HG02943 (cell line): Measurements from ENCODE around the gene TULP4.
A peak's percentile ranks its signal among the peaks of the same experiment; 100 is the strongest.
"Not testable (repeated sequence)": the region's sequence is repeated elsewhere in the genome, so short reads cannot be mapped to it uniquely, and the experiment has no call there.

Experiments used
- ATAC-seq: cut with Tn5 transposase; IDR thresholded peaks from one replicate; pipeline ENCODE4 v1.9.1; 2021; ENCODE audit warnings: mild to moderate bottlenecking, low read depth, moderate library complexity; ENCODE audit not compliant: unreplicated experiment

TULP4 gene

DNA sequence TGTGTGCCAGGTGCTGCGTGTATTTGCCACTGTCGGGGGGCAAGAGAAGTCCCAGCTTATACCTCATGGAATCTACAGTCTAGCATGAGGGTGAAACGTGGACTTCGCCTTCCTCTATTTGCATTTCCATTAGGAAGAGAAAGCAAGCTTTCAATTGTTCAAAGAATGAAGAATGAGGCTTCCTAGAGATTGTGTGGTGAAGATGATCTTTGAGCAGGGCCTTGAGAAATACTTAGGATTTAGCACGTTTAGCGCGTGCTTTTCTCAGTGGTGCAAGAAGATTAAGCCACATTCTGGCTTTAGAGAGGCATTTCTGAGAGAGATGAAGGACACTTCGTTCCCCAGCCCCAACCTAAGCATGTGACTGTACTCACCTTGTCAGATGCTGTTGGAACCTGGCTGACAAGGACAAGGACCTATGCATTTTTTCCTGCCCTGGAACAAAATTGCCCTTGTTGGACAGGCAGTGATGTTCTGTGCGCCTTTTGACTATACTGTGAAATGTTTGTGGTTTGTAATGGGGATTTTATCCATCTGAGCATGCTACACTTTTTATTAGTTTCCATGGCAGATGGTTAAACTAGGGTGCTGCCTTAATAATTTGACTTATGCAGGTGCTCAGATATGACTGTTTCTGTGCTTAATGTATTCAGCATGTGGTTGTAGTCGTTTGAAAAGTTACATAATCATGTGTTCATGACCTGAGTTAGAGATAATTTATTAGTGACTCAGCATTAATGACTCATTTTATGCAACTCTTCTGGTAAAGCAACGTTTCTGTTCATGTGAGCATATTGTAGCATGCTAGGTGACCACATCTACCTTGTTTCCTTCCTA, 10.7 kb downstream of the TULP4 start:
- ATAC-seq = peak; percentile 72

- ATAC-seq = peak; percentile 27
Observed at GRCh38 chr6:158323561-158323958, 11.3 kb downstream of the TULP4 start.

GRCh38 chr6:158324136-158324535, 11.9 kb downstream of the TULP4 start:
- ATAC-seq = no peak

DNA sequence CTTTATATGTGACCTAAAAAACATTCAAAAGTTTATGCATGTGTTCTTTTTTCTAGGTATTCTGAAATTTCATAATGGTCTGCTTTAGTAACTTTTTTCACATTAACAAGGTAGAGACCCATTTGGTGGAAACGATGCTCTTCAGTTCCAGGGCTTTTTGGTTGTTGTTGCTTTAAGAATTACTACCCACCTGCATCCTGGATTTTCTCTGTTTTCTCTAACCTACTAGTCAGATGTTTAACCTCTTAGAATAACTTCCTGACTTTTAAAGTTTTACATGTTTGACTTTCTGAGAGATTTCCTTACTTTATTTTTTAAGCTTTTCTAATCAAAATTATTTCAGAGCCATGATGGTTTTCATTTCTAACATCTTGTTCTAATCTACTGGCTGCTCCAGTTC, 14.9 kb downstream of the TULP4 start:
- no peak for ATAC-seq

DNA sequence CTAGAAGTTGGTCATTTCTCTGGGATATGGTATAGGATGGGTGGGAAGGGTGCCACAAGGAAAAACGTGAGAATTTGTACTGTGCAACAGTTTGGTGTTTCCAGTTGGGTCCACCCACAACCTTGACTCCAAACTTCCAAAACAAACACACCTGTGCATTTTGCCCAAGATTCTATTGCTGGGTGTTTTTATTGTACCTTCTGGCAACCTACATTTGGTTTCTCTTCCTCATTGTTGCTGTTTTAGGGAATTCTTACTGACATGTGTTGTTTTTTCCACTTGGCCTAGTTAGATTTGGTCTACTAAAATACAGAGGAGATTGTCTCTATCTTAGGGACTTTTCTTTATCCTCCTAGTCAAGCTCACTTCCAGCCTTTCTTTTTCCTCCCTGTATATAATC, 16.7 kb downstream of the TULP4 start:
- ATAC-seq = no peak

DNA sequence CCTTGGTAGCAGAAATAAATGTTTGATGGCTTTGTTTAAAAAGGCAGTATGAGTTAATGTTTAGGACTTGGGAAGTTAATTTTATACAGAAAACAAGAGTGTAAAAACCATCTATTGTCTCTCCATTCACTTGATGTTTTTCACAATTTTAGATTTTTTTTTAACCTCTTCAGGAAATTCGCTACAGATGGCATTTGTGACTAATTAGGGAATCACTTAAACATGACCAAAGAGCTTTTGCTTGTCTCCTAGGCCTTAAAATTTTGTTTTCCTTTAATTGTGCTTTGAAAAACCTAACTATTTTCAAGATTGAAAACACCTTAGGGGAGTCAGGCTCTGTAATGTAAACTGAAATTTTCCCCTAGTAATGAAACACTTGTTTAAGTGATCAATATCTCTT, 17.3 kb downstream of the TULP4 start:
- ATAC-seq = no peak

GRCh38 chr6:158330016-158330415, 17.8 kb downstream of the TULP4 start:
- no peak for ATAC-seq

GRCh38 chr6:158332237-158332636, 20.0 kb downstream of the TULP4 start:
- no peak for ATAC-seq

GRCh38 chr6:158333094-158333493, 20.8 kb downstream of the TULP4 start:
- ATAC-seq = no peak

GRCh38 chr6:158334534-158334933, 22.3 kb downstream of the TULP4 start:
- no peak for ATAC-seq

- no peak for ATAC-seq
Observed at GRCh38 chr6:158337332-158337731, 25.1 kb downstream of the TULP4 start.

- ATAC-seq = no peak
Observed at GRCh38 chr6:158338311-158339112, 26.2 kb downstream of the TULP4 start.

- ATAC-seq = not testable (repeated sequence)
Observed at GRCh38 chr6:158339197-158339596, 26.9 kb downstream of the TULP4 start.

DNA sequence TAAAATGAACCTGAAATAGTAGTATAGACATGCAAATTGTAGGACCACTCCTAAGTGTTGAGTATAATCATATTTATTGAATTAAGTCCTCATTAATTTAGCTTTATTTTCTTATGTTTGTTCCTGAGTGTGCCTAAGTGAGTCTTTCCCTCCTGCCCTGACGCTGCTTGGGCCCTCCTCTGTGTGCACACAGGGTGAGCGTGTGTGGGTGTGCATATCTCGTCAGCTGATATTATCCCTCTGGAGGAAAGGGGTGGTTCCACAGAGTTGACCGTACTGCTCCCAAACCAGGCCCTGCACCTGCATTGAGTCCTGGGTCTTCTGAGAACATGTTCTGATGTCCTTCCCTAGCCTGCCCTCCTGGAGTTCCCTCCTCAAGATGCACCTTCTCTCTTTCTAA, 28.0 kb downstream of the TULP4 start:
- no peak for ATAC-seq

DNA sequence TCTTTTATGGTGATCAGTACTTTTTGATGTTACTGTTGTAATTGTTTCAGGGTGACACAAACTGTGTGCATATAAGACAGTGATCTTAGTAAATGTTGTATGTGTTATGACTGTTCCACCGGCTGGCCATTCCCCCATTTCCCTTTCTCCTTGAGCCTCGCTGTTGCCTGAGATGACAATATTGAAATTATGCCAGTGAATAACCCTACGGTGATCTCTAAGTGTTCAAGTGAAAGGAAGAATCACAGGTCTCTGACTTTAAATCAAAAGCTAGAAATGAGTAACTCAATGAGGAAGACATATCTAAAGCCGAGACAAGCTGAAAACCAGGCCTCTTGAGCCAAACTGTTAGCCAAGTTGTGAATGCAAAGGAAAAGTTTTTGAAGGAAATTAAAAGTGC, 32.3 kb downstream of the TULP4 start:
- no peak for ATAC-seq

DNA sequence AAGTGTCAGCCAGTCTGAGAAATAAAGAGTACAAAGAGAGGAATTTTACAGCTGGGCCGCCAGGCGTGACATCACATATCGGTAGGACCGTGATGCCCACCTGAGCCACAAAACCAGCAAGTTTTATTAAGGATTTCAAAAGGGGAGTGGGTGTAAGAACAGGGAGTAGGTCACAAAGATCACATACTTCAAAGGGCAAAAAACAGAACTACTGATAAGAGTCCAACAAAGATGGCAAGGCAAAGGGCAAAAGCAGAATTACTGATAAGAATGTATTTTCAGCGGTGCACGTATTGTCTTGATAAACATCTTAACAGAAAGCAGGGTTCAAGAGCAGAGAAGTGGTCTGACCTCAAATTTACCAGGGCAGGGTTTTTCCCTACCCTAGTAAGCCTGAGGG, 33.2 kb downstream of the TULP4 start:
- ATAC-seq = not testable (repeated sequence)

- no peak for ATAC-seq
Observed at GRCh38 chr6:158347335-158347734, 35.1 kb downstream of the TULP4 start.

DNA sequence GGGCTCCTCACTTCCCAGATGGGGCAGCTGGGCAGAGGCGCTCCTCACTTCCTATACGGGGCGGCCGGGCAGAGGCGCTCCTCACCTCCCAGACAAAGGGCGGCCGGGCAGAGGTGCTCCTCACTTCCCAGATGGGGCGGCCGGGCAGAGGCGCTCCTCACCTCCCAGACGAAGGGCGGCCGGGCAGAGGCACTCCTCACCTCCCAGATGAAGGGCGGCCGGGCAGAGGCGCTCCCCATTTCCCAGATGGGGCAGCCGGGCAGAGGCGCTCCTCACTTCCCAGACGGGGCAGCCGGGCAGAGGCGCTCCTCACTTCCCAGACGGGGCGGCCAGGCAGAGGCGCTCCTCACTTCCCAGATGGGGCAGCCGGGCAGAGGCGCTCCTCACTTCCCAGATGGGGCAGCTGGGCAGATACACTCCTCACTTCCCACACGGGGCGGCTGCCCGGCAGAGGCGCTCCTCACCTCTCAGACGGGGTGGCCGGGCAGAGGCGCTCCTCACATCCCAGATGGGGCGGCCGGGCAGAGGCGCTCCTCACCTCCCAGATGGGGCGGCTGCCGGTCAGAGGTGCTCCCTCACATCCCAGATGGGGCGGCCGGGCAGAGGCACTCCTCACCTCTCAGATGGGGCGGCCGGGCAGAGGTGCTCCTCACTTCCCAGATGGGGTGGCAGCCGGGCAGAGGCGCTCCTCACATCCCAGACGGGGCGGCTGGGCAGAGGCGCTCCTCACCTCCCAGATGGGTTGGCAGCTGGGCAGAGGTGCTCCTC, 36.7 kb downstream of the TULP4 start:
- ATAC-seq = not testable (repeated sequence)

GRCh38 chr6:158349505-158350275, 37.4 kb downstream of the TULP4 start:
- ATAC-seq = not testable (repeated sequence)

GRCh38 chr6:158350731-158351130, 38.5 kb downstream of the TULP4 start:
- ATAC-seq = not testable (repeated sequence)
